PFSK-1 (cell line): Measurements from ENCODE around the gene GADD45GIP1.

Source experiments
- FOXP2 ChIP-seq: optimal IDR thresholded peaks from 2 replicates; pipeline ENCODE3; 2011; ENCODE audit warnings: borderline replicate concordance, control low read depth, inconsistent platforms; ENCODE audit not compliant: insufficient read depth; ENCODE audit errors: extremely low read length, extremely low read depth
- POLR2AphosphoS5 ChIP-seq: IDR thresholded peaks from 2 replicates; pipeline ENCODE4 v1.6.1; 2012; ENCODE audit warnings: low read depth, mild to moderate bottlenecking, control low read depth, low read length, moderate library complexity
- REST ChIP-seq, 2 experiments: IDR thresholded peaks; 2 replicates each; pipeline versions ENCODE4 v1.6.1 to v1.8.0; 2011 to 2012; ENCODE audit warnings: low read depth in 2 of 2, low read length in 2 of 2, control low read depth in 1 of 2, inconsistent platforms in 1 of 2, mild to moderate bottlenecking in 1 of 2, moderate library complexity in 1 of 2; ENCODE audit not compliant: insufficient read depth in 1 of 2
- SIN3A ChIP-seq: IDR thresholded peaks from 2 replicates; pipeline ENCODE4 v1.6.1; 2012; ENCODE audit warnings: mild to moderate bottlenecking, low read length, moderate library complexity, borderline replicate concordance; ENCODE audit not compliant: insufficient read depth
- TAF1 ChIP-seq: IDR thresholded peaks from 2 replicates; pipeline ENCODE4 v1.6.1; 2012; ENCODE audit warnings: low read length, control low read depth, borderline replicate concordance; ENCODE audit not compliant: insufficient read depth

Gene GADD45GIP1

GRCh38 chr19:12973236-12973635 lies 16.2 kb upstream of the GADD45GIP1 start:
- no peak for TF ChIP-seq FOXP2
- TF ChIP-seq SIN3A = no peak

GRCh38 chr19:12970070-12970820 lies 13.2 kb upstream of the GADD45GIP1 start:
- no peak for TF ChIP-seq SIN3A
- no peak for TF ChIP-seq FOXP2
- no peak for TF ChIP-seq REST (IDR thresholded peaks at IDR 0.05; ENCODE audit: insufficient read depth in 1 of 2, low read depth in 2 of 2, low read length in 2 of 2)
- TF ChIP-seq TAF1 = no peak
- TF ChIP-seq POLR2AphosphoS5 = no peak

GRCh38 chr19:12969292-12969988 lies 12.4 kb upstream of the GADD45GIP1 start, which contains the start of gene DAND5:
DAND5 (plus strand) TSS chr19:12969576; CDS start chr19:12969661, 85 bp downstream.
- TF ChIP-seq TAF1 (no peak), SIN3A (no peak), POLR2AphosphoS5 (no peak), REST (IDR thresholded peaks at IDR 0.05; ENCODE audit: insufficient read depth in 1 of 2, low read depth in 2 of 2, low read length in 2 of 2) (no peak), FOXP2 (no peak)

GRCh38 chr19:12967907-12968306 lies 10.9 kb upstream of the GADD45GIP1 start:
- no peak for TF ChIP-seq REST (IDR thresholded peaks at IDR 0.05; ENCODE audit: insufficient read depth in 1 of 2, low read depth in 2 of 2, low read length in 2 of 2)
- no peak for TF ChIP-seq TAF1
- no peak for TF ChIP-seq FOXP2
- no peak for TF ChIP-seq SIN3A
- no peak for TF ChIP-seq POLR2AphosphoS5

GRCh38 chr19:12965812-12966135 lies 8.8 kb upstream of the GADD45GIP1 start:
- TF ChIP-seq REST (IDR thresholded peaks at IDR 0.05; ENCODE audit: insufficient read depth in 1 of 2, low read depth in 2 of 2, low read length in 2 of 2) (no peak), TAF1 (no peak), POLR2AphosphoS5 (no peak), SIN3A (no peak), FOXP2 (no peak)
